GM18909 (cell line): ENCODE measurements around the gene POLR1C.
"Not testable (repeated sequence)": the region's sequence is repeated elsewhere in the genome, so short reads cannot be mapped to it uniquely, and the experiment has no call there.

Source experiments
- ATAC-seq: cut with Tn5 transposase; IDR thresholded peaks from one replicate; pipeline ENCODE4 v1.9.1; 2021; ENCODE audit warnings: mild to moderate bottlenecking; ENCODE audit not compliant: unreplicated experiment, poor library complexity

The POLR1C gene

GRCh38 chr6:43516697-43517504 lies at the start of gene POLR1C, which contains the start of gene YIPF3:
POLR1C (plus strand) TSS chr6:43517089; CDS start chr6:43517110, 21 bp downstream.
YIPF3 (minus strand) TSS chr6:43516926; CDS start chr6:43516807, 119 bp downstream.
- peak; percentile 85 for ATAC-seq

- ATAC-seq = not testable (repeated sequence)
Measured at GRCh38 chr6:43467265-43467664, 49.6 kb upstream of the POLR1C start.

GRCh38 chr6:43467752-43468151 lies 49.1 kb upstream of the POLR1C start:
- no peak for ATAC-seq

GRCh38 chr6:43468240-43468639 lies 48.6 kb upstream of the POLR1C start:
- ATAC-seq = no peak

- no peak for ATAC-seq
Measured at GRCh38 chr6:43468748-43469681, 47.9 kb upstream of the POLR1C start.

- no peak for ATAC-seq
Measured at GRCh38 chr6:43469947-43470346, 46.9 kb upstream of the POLR1C start.

GRCh38 chr6:43471399-43471798 lies 45.5 kb upstream of the POLR1C start:
- no peak for ATAC-seq

GRCh38 chr6:43472515-43472914 lies 44.4 kb upstream of the POLR1C start:
- no peak for ATAC-seq

- no peak for ATAC-seq
Measured at GRCh38 chr6:43475516-43475915, 41.4 kb upstream of the POLR1C start.

- no peak for ATAC-seq
Measured at GRCh38 chr6:43476746-43477145, 40.1 kb upstream of the POLR1C start.

- ATAC-seq = peak; percentile 98
Measured at GRCh38 chr6:43477235-43478007, 39.5 kb upstream of the POLR1C start, which contains the start of gene TJAP1. TJAP1 (plus strand) TSS chr6:43477570; CDS start chr6:43499002, 21,432 bp downstream.

- ATAC-seq = no peak
Measured at GRCh38 chr6:43478008-43478372, 38.9 kb upstream of the POLR1C start.

- ATAC-seq = no peak
Measured at GRCh38 chr6:43481075-43481474, 35.8 kb upstream of the POLR1C start.

- ATAC-seq = no peak
Measured at GRCh38 chr6:43481591-43482236, 35.2 kb upstream of the POLR1C start.

GRCh38 chr6:43488667-43489276 lies 28.1 kb upstream of the POLR1C start:
- no peak for ATAC-seq

- no peak for ATAC-seq
Measured at GRCh38 chr6:43489277-43490072, 27.4 kb upstream of the POLR1C start.

GRCh38 chr6:43490523-43490939 lies 26.4 kb upstream of the POLR1C start:
- no peak for ATAC-seq
